ENCODE data around the gene RBM15. TPM values are rescaled to one million over a fixed set of nuclear protein-coding genes. Genes with fewer than 3 reads are reported as not detected.

RBM15 gene
- total and polyA plus RNA-seq, 2 donors (not counting 1 experiment from before 2014, with no cell fraction given): 23.7 to 97.7 TPM

- intact Hi-C loops (cut with micrococcal nuclease): loop anchor here (1.0 to 10.0 kb wide), 8 partner anchors 26 to 627 kb away; partner anchors contain the start of genes CD53, KCNC4 and LAMTOR5
- Histone ChIP-seq H3K4me2 (replicated peaks; ENCODE audit: low read depth, low read length, poor library complexity, severe bottlenecking) (peak overlapping the region; percentile 73), H3K4me3 (ENCODE audit: control extremely low read depth in 1 of 5, extremely low read depth in 1 of 5, insufficient read depth in 1 of 5, low read depth in 2 of 5, low read length in 4 of 5) (peak overlapping the region; percentile 61 to 100 (median 98)), H4K20me1 (ENCODE audit: control insufficient read depth, insufficient read depth, low read length, poor library complexity, severe bottlenecking) (peaks cover 30% of the 10 kb centered on the region), H3K79me2 (ENCODE audit: control insufficient read depth, insufficient read depth, low read length) (peaks cover 49% of the 10 kb centered on the region), H3K9me3 (ENCODE audit: control extremely low read depth in 1 of 3, control insufficient read depth in 2 of 3, insufficient read depth in 1 of 3, low read length in 2 of 3) (no peaks in the 10 kb centered on the region), H3K36me3 (replicated peaks in 1 of 2; ENCODE audit: control extremely low read depth in 1 of 2, control insufficient read depth in 1 of 2, extremely low read depth in 1 of 2, insufficient read depth in 2 of 2, low read length in 1 of 2) (peaks cover 0 to 22% of the 10 kb centered on the region in 2 experiments), H2AFZ (ENCODE audit: insufficient read depth, low read depth, low read length, poor library complexity, severe bottlenecking) (peak overlapping the region; percentile 91), H3K9ac (ENCODE audit: low read length) (peak overlapping the region; percentile 88), H3K27me3 (replicated peaks in 1 of 4; ENCODE audit: control extremely low read depth in 1 of 4, control insufficient read depth in 3 of 4, insufficient read depth in 4 of 4, low read length in 3 of 4) (no peaks in the 10 kb centered on the region), H3K27ac (ENCODE audit: low read length in 2 of 2) (peak overlapping the region; percentile 95 to 97), H3K4me1 (ENCODE audit: control insufficient read depth in 2 of 2, insufficient read depth in 2 of 2, low read length in 2 of 2) (peaks cover 32 to 36% of the 10 kb centered on the region in 2 donors)
- Mint-ChIP-seq H3K9me3 (ENCODE audit: insufficient read depth) (no peaks in the 10 kb centered on the region), H3K4me1 (peaks cover 40% of the 10 kb centered on the region), H3K27ac (no peak overlapping the region), H3K27me3 (no peaks in the 10 kb centered on the region), H3K4me3 (no peak overlapping the region)
- WGBS (ENCODE audit: insufficient coverage): under 1% methylated on average over 36 of the region's 36 CpGs
- TF ChIP-seq CTCF (IDR thresholded peaks at IDR 0.05): no peak
- ChIA-PET POLR2A (interaction anchor here (0.6 to 4.0 kb wide), 12 partner anchors 10 to 303 kb away, joined by 3 to 84 read pairs (median 8); partner anchors contain the start of genes KCNC4, LAMTOR5 and STRIP1), CTCF (interaction anchor here (0.8 to 11.8 kb wide), 29 partner anchors 9 to 353 kb away, joined by 3 to 257 read pairs (median 6); partner anchors contain the start of genes AHCYL1, KCNC4, LAMTOR5 and STRIP1)
- ATAC-seq (ENCODE audit: low read depth) (no peak), DNase-seq (no peak)
Measured at GRCh38 chr1:110337704-110338308, 1.4 kb upstream of the RBM15 start.

- DNase-seq (peak; percentile 100), ATAC-seq (ENCODE audit: low read depth) (peak; percentile 67)
- CTCF ChIA-PET: interaction anchor here (0.6 to 11.8 kb wide), 33 partner anchors 9 to 564 kb away, joined by 3 to 257 read pairs (median 5); partner anchors contain the start of genes AHCYL1, KCNC4, LAMTOR5 and STRIP1
- peak overlapping the region; percentile 88 for H3K9ac ChIP-seq (ENCODE audit: low read length)
- intact Hi-C loops (cut with micrococcal nuclease): loop anchor here (1.0 to 10.0 kb wide), 7 partner anchors 47 to 626 kb away; partner anchors contain the start of genes CD53, KCNC4 and LAMTOR5
- peaks cover 0 to 28% of the 10 kb centered on the region in 2 experiments for H3K36me3 ChIP-seq (replicated peaks in 1 of 2; ENCODE audit: control extremely low read depth in 1 of 2, control insufficient read depth in 1 of 2, extremely low read depth in 1 of 2, insufficient read depth in 2 of 2, low read length in 1 of 2)
- no peak overlapping the region for H3K4me3 Mint-ChIP-seq
- H3K4me1 ChIP-seq (ENCODE audit: control insufficient read depth in 2 of 2, insufficient read depth in 2 of 2, low read length in 2 of 2): peaks cover 38% of the 10 kb centered on the region in 2 donors
- no peaks in the 10 kb centered on the region for H3K27me3 ChIP-seq (replicated peaks in 1 of 4; ENCODE audit: control extremely low read depth in 1 of 4, control insufficient read depth in 3 of 4, insufficient read depth in 4 of 4, low read length in 3 of 4)
- no peaks in the 10 kb centered on the region for H3K9me3 Mint-ChIP-seq (ENCODE audit: insufficient read depth)
- H3K79me2 ChIP-seq (ENCODE audit: control insufficient read depth, insufficient read depth, low read length): peaks cover 55% of the 10 kb centered on the region
- peak overlapping the region; percentile 91 for H2AFZ ChIP-seq (ENCODE audit: insufficient read depth, low read depth, low read length, poor library complexity, severe bottlenecking)
- H3K4me2 ChIP-seq (replicated peaks; ENCODE audit: low read depth, low read length, poor library complexity, severe bottlenecking): peak overlapping the region; percentile 73
- TF ChIP-seq EZH2 (IDR thresholded peaks at IDR 0.05; ENCODE audit: borderline replicate concordance, insufficient read depth, low read depth, low read length, poor library complexity, severe bottlenecking) (no peak), CTCF (IDR thresholded peaks at IDR 0.05) (peak; percentile 76)
- no peaks in the 10 kb centered on the region for H3K27me3 Mint-ChIP-seq
- peak overlapping the region; percentile 95 to 97 for H3K27ac ChIP-seq (ENCODE audit: low read length in 2 of 2)
- WGBS (ENCODE audit: insufficient coverage): 0% methylated on average over 56 of the region's 57 CpGs
- no peaks in the 10 kb centered on the region for H3K9me3 ChIP-seq (ENCODE audit: control extremely low read depth in 1 of 3, control insufficient read depth in 2 of 3, insufficient read depth in 1 of 3, low read length in 2 of 3)
- peak overlapping the region; percentile 61 to 100 (median 98) for H3K4me3 ChIP-seq (ENCODE audit: control extremely low read depth in 1 of 5, extremely low read depth in 1 of 5, insufficient read depth in 1 of 5, low read depth in 2 of 5, low read length in 4 of 5)
- H3K4me1 Mint-ChIP-seq: peaks cover 46% of the 10 kb centered on the region
- H4K20me1 ChIP-seq (ENCODE audit: control insufficient read depth, insufficient read depth, low read length, poor library complexity, severe bottlenecking): peaks cover 34% of the 10 kb centered on the region
- H3K27ac Mint-ChIP-seq: no peak overlapping the region
- POLR2A ChIA-PET: interaction anchor here (0.5 to 4.0 kb wide), 17 partner anchors 10 to 1254 kb away, joined by 3 to 84 read pairs (median 7); partner anchors contain the start of genes KCNC4, LAMTOR5 and STRIP1
Measured at GRCh38 chr1:110338309-110338885, 780 bp upstream of the RBM15 start.

All from B cell (primary cell).